K562 (cell line): ENCODE measurements around the gene TDRD10. TPM values are rescaled to one million over a fixed set of nuclear protein-coding genes. Genes with fewer than 3 reads are reported as not detected.

Source experiments
- ATAC-seq: fragments of 200-7000 bp; cut with Tn5 transposase; 3 replicates; pipeline ENCODE4 v1.9.1; 2020; ENCODE audit warnings: moderate library complexity
- BruUV-seq: library from RNA; stranded (reverse); fragments of 400-500 nt; replicated peaks from 2 replicates; lab custom pipeline; 2021; lab: Mats Ljungman, UMichigan
- CTCF ChIA-PET: fragments of 300-600 bp; formaldehyde crosslinking; extraction: SDS; loops from one replicate; lab custom pipeline; 2021; ENCODE audit warnings: low intra/inter-chr PET ratio; lab: Yijun Ruan, JAX
- POLR2A ChIA-PET: fragments of 300-600, 350-650 bp; sonication (Branson Sonifier 250); formaldehyde crosslinking; extraction: SDS; loops from one replicate; lab custom pipeline; 2021; ENCODE audit warnings: antibody characterized with exemption, inconsistent platforms; lab: Yijun Ruan, JAX
- DNase-seq, 4 experiments: peaks; one replicate each; pipeline versions ENCODE4 v3.0.0 to v3.0.0-alpha.2; 2011 to 2018; ENCODE audit warnings: low spot score in 3 of 4, mixed read lengths in 3 of 4; ENCODE audit errors: extremely low read depth in 1 of 4
- FAIRE-seq: peaks from 2 replicates; lab custom pipeline; 2011; peaks lifted over from hg19 to GRCh38; lab: Jason Lieb, UNC
- H2AFZ ChIP-seq: 2 replicates; pipeline ENCODE4 v1.6.0; 2011; ENCODE audit warnings: low read depth, low read length, control low read depth, inconsistent platforms
- H3K27ac ChIP-seq: fragments of 200-600 bp; 3 replicates; pipeline ENCODE4 v1.8.0; 2011; ENCODE audit warnings: low read depth, mild to moderate bottlenecking, control low read depth, inconsistent platforms, low read length, moderate library complexity, mixed read lengths; ENCODE audit errors: extremely low read depth
- H3K27me3 ChIP-seq, 2 experiments: fragments of 300-600 bp in 1 of 2; 2 replicates in 1 of 2; 3 replicates in 1 of 2; pipeline versions ENCODE4 v1.6.0 to v1.8.0; 2011; ENCODE audit warnings: inconsistent platforms in 2 of 2, low read length in 2 of 2, mild to moderate bottlenecking in 1 of 2, mixed read lengths in 1 of 2, moderate library complexity in 1 of 2; ENCODE audit not compliant: control insufficient read depth in 2 of 2, insufficient read depth in 2 of 2
- H3K36me3 ChIP-seq: fragments of 300-600 bp; 3 replicates; pipeline ENCODE4 v1.8.0; 2011; ENCODE audit warnings: mild to moderate bottlenecking, low read length, inconsistent platforms; ENCODE audit not compliant: control insufficient read depth, insufficient read depth
- H3K4me1 ChIP-seq, 2 experiments: fragments of 200-600 bp in 1 of 2; replicated peaks in 1 of 2; 2 replicates in 1 of 2; 3 replicates in 1 of 2; pipeline versions ENCODE4 v1.5.1 to v1.8.0; 2011; ENCODE audit warnings: inconsistent platforms in 2 of 2, low read length in 2 of 2, mild to moderate bottlenecking in 1 of 2, mixed read lengths in 1 of 2, moderate library complexity in 1 of 2; ENCODE audit not compliant: control insufficient read depth in 2 of 2, insufficient read depth in 2 of 2
- H3K4me2 ChIP-seq: 2 replicates; pipeline ENCODE4 v1.6.1; 2011; ENCODE audit warnings: low read length, control low read depth, inconsistent platforms, mixed read lengths; ENCODE audit not compliant: insufficient read depth
- H3K4me3 ChIP-seq: fragments of 200-600 bp; sonication (generic), shearing (Covaris generic); 2 replicates; pipeline ENCODE4 v1.5.1; 2016; ENCODE audit warnings: control low read depth, inconsistent platforms
- H3K79me2 ChIP-seq: fragments of 200-600 bp; 3 replicates; pipeline ENCODE4 v1.8.0; 2011; ENCODE audit warnings: low read length, inconsistent platforms; ENCODE audit not compliant: control insufficient read depth, insufficient read depth
- H3K9ac ChIP-seq, 2 experiments: 2 replicates each; pipeline versions ENCODE4 v1.6.0 to v1.6.1; 2011; ENCODE audit warnings: low read depth in 2 of 2, low read length in 2 of 2, control low read depth in 1 of 2, inconsistent platforms in 1 of 2, mild to moderate bottlenecking in 1 of 2, mixed read lengths in 1 of 2; ENCODE audit not compliant: insufficient read depth in 1 of 2
- H3K9me1 ChIP-seq: one replicate; pipeline ENCODE4 v1.6.0; 2011; ENCODE audit warnings: inconsistent platforms, mild to moderate bottlenecking, low read length, moderate library complexity; ENCODE audit not compliant: control insufficient read depth, insufficient read depth
- H3K9me3 ChIP-seq: replicated peaks from 2 replicates; pipeline ENCODE4 v1.5.1; 2011; ENCODE audit warnings: low read depth, low read length, inconsistent platforms; ENCODE audit not compliant: control insufficient read depth, insufficient read depth
- H4K20me1 ChIP-seq: replicated peaks from 2 replicates; pipeline ENCODE4 v1.6.1; 2011; ENCODE audit warnings: low read length, inconsistent platforms, mixed read lengths; ENCODE audit not compliant: control insufficient read depth, insufficient read depth
- BRCA1 ChIP-seq, 2 experiments: fragments of 450-650 bp in 1 of 2; sonication (generic) in 1 of 2; formaldehyde crosslinking in 1 of 2; IDR thresholded peaks; 2 replicates each; pipeline versions ENCODE4 v1.5.0 to v1.6.1; 2017 to 2020; ENCODE audit warnings: mild to moderate bottlenecking in 1 of 2, missing genetic modification reagents in 1 of 2
- BRD4 ChIP-seq: fragments of 200-600 bp; sonication (generic); IDR thresholded peaks from 2 replicates; pipeline ENCODE4 v1.6.1; 2017; ENCODE audit warnings: inconsistent platforms
- C11orf30 ChIP-seq: fragments of 450-650 bp; IDR thresholded peaks from 2 replicates; pipeline ENCODE4 v1.6.1; 2016; ENCODE audit warnings: low read depth, mild to moderate bottlenecking
- MCM7 ChIP-seq, 2 experiments: fragments of 450-650 bp; IDR thresholded peaks; 2 replicates each; pipeline ENCODE4 v1.6.1; 2016 to 2018
- NFATC3 ChIP-seq: fragments of 450-650 bp; IDR thresholded peaks from 2 replicates; pipeline ENCODE4 v1.6.1; 2017; ENCODE audit warnings: mild to moderate bottlenecking
- NONO ChIP-seq, 2 experiments: fragments of 200-400 bp in 1 of 2; fragments of 450-650 bp in 1 of 2; formaldehyde crosslinking in 1 of 2; IDR thresholded peaks; 2 replicates each; pipeline ENCODE4 v1.6.1; 2017; ENCODE audit warnings: low read depth in 2 of 2, mild to moderate bottlenecking in 2 of 2, moderate library complexity in 2 of 2, low read length in 1 of 2
- OTX1 ChIP-seq: fragments of 450-650 bp; formaldehyde crosslinking; IDR thresholded peaks from 2 replicates; pipeline ENCODE4 v1.4.0; 2022; ENCODE audit warnings: mild to moderate bottlenecking
- POLR2H ChIP-seq: IDR thresholded peaks from 2 replicates; pipeline ENCODE4 v1.6.1; 2016; ENCODE audit warnings: missing genetic modification characterization, low read depth, mild to moderate bottlenecking, control low read depth, missing compliant biosample characterization, moderate library complexity
- SP1 ChIP-seq: sonication (generic); formaldehyde crosslinking; IDR thresholded peaks from 2 replicates; pipeline ENCODE4 v1.8.1; 2022; ENCODE audit warnings: mild to moderate bottlenecking, missing genetic modification reagents
- ZNF316 ChIP-seq: fragments of 450-650 bp; IDR thresholded peaks from 2 replicates; pipeline ENCODE4 v1.6.1; 2016
- ZNF41 ChIP-seq: fragments of 250-450 bp; sonication (Bioruptor Pico); conservative IDR thresholded peaks from 2 replicates; pipeline ENCODE4 v1.4.0; 2020; ENCODE audit warnings: mild to moderate bottlenecking
- WGBS: fragments of 100-300 bp; shearing (Covaris generic); methylation state at CpG from one replicate; pipeline ENCODE4 v1.1.6; 2016; ENCODE audit warnings: low coverage, mixed read lengths; ENCODE audit not compliant: insufficient coverage; ENCODE audit errors: missing lambda C conversion rate; 5-methylcytosine and 5-hydroxymethylcytosine counted together
- in situ Hi-C: fragments of 300-500 bp; cut with MboI; formaldehyde crosslinking; loops from 4 replicates; pipeline ENCODE4 v1.15.0; 2018; ENCODE audit warnings: inconsistent platforms, mixed read lengths
- intact Hi-C: fragments of 100-400 bp; cut with micrococcal nuclease; formaldehyde crosslinking; loops from 2 replicates; pipeline ENCODE4 v1.14.2; 2022
- polyA plus RNA-seq, 8 experiments: library from polyadenylated mRNA; depleted of rRNA in 4 of 8; stranded (reverse) in 5 of 8; unstranded in 3 of 8; fragments of >200 nt; fragmentation: Nextera tagmentation in 2 of 8; fragmentation: Illumina TruSeq in 1 of 8; extraction: Ambion mirVana in 2 of 8; extraction: Trizol in 1 of 8; gene quantifications; 2 replicates each; pipeline versions ENCODE4 v1.2.1 to v1.2.3, GENCODE V29; 2011 to 2014; ENCODE audit warnings: inconsistent platforms in 1 of 8, missing spikeins in 1 of 8
- total RNA-seq, 7 experiments: library from RNA; depleted of rRNA in 6 of 7; stranded (reverse); fragments of >200 nt in 6 of 7; fragmentation: Illumina TruSeq in 2 of 7; extraction: Trizol in 2 of 7; gene quantifications; 2 replicates each; pipeline versions ENCODE4 v1.2.1 to v1.2.3, GENCODE V29; 2011 to 2021; ENCODE audit warnings: low replicate concordance in 1 of 7
- TF ChIP-seq, protein P1 (sequence below): fragments of 450-650 bp; IDR thresholded peaks from 2 replicates; pipeline ENCODE4 v1.6.1; 2016; ENCODE audit warnings: antibody characterized with exemption
- TF ChIP-seq, protein P2 (sequence below): fragments of 450-650 bp; IDR thresholded peaks from 2 replicates; pipeline ENCODE4 v1.6.1; 2018; ENCODE audit warnings: mild to moderate bottlenecking, low read depth; ENCODE audit not compliant: partially characterized antibody
- TF ChIP-seq, protein P3 (sequence below), 2 experiments: fragments of 450-650 bp in 1 of 2; IDR thresholded peaks; 2 replicates each; pipeline ENCODE4 v1.6.1; 2011 to 2017; ENCODE audit warnings: low read depth in 2 of 2, antibody characterized with exemption in 1 of 2, borderline replicate concordance in 1 of 2, low read length in 1 of 2, mild to moderate bottlenecking in 1 of 2, mixed read lengths in 1 of 2; ENCODE audit not compliant: control insufficient read depth in 1 of 2

TDRD10 gene
- total and polyA plus RNA-seq, 9 of the 15 experiments (the other 6 are each of a cell fraction or from before 2014, with no cell fraction given): not detected

DNA sequence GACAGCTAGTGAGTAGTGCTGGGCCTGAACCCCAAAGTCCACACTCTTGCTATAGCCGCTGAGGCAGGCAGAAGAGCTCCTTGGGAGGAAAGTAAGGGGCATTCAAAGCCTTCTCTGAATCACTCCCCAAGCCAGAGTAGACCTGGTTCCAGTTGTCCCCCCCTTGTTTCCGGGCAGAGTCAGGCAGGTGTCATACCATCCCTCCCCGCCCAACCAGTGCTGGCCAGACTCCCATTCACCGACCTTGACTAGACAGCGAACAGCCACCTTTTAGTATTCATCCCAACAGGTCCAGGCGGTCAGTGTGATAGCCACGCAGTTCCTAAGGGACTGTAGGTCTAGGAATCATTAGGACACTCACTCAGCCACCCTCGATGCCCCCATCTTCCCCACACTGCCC lies 77.4 kb downstream of the TDRD10 start:
- Histone ChIP-seq H3K36me3 (peaks cover 45% of the 10 kb centered on the region), H3K79me2 (no peaks in the 10 kb centered on the region), H2AFZ (no peak overlapping the region), H3K27ac (no peak overlapping the region), H3K4me1 (no peaks in the 10 kb centered on the region), H3K4me2 (no peak overlapping the region), H3K9ac (no peak overlapping the region), H4K20me1 (peaks cover 15% of the 10 kb centered on the region), H3K27me3 (no peaks in the 10 kb centered on the region), H3K4me3 (no peak overlapping the region), H3K9me3 (no peaks in the 10 kb centered on the region), H3K9me1 (peaks cover 3% of the 10 kb centered on the region)
- no TSS peak for BruUV-seq
- TF ChIP-seq NONO (IDR thresholded peaks at IDR 0.05; ENCODE audit: low read depth in 2 of 2, low read length in 1 of 2) (no peak), BRCA1 (IDR thresholded peaks at IDR 0.05) (no peak), BRCA1 (CRISPR knock-in tag; IDR thresholded peaks at IDR 0.05) (no peak), ZNF316 (no peak), MCM7 (IDR thresholded peaks at IDR 0.05) (no peak), OTX1 (CRISPR knock-in tag) (no peak), ZNF41 (CRISPR knock-in tag) (no peak), SP1 (no peak), C11orf30 (no peak), BRD4 (no peak), POLR2H (no peak), NFATC3 (no peak)
- TF ChIP-seq, protein P1, sequence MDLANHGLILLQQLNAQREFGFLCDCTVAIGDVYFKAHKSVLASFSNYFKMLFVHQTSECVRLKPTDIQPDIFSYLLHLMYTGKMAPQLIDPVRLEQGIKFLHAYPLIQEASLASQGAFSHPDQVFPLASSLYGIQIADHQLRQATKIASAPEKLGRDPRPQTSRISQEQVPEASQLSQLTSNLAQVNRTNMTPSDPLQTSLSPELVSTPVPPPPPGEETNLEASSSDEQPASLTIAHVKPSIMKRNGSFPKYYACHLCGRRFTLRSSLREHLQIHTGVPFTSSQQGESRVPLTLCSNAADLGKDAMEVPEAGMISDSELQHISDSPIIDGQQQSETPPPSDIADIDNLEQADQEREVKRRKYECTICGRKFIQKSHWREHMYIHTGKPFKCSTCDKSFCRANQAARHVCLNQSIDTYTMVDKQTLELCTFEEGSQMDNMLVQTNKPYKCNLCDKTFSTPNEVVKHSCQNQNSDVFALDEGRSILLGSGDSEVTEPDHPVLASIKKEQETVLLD: no peak
- TF ChIP-seq, protein P2, sequence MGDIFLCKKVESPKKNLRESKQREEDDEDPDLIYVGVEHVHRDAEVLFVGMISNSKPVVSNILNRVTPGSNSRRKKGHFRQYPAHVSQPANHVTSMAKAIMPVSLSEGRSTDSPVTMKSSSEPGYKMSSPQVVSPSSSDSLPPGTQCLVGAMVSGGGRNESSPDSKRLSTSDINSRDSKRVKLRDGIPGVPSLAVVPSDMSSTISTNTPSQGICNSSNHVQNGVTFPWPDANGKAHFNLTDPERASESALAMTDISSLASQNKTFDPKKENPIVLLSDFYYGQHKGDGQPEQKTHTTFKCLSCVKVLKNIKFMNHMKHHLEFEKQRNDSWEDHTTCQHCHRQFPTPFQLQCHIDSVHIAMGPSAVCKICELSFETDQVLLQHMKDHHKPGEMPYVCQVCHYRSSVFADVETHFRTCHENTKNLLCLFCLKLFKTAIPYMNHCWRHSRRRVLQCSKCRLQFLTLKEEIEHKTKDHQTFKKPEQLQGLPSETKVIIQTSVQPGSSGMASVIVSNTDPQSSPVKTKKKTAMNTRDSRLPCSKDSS: no peak
- TF ChIP-seq, protein P3, sequence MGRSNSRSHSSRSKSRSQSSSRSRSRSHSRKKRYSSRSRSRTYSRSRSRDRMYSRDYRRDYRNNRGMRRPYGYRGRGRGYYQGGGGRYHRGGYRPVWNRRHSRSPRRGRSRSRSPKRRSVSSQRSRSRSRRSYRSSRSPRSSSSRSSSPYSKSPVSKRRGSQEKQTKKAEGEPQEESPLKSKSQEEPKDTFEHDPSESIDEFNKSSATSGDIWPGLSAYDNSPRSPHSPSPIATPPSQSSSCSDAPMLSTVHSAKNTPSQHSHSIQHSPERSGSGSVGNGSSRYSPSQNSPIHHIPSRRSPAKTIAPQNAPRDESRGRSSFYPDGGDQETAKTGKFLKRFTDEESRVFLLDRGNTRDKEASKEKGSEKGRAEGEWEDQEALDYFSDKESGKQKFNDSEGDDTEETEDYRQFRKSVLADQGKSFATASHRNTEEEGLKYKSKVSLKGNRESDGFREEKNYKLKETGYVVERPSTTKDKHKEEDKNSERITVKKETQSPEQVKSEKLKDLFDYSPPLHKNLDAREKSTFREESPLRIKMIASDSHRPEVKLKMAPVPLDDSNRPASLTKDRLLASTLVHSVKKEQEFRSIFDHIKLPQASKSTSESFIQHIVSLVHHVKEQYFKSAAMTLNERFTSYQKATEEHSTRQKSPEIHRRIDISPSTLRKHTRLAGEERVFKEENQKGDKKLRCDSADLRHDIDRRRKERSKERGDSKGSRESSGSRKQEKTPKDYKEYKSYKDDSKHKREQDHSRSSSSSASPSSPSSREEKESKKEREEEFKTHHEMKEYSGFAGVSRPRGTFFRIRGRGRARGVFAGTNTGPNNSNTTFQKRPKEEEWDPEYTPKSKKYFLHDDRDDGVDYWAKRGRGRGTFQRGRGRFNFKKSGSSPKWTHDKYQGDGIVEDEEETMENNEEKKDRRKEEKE (IDR thresholded peaks at IDR 0.05; ENCODE audit: borderline replicate concordance in 1 of 2, control insufficient read depth in 1 of 2, low read depth in 2 of 2, low read length in 1 of 2): no peak
- intact Hi-C loops (no loop called here), in situ Hi-C loops (no loop called here)
- FAIRE-seq: no peak
- POLR2A ChIA-PET: interaction anchor here (0.8 kb wide), 1 partner anchor 14 kb away, joined by 3 read pairs; no protein-coding TSS in a partner anchor
- CTCF ChIA-PET: no interaction called here
- 91% methylated on average over 8 of the region's 8 CpGs for WGBS
- no peak for ATAC-seq
- no peak for DNase-seq
